Esophagus mucosa (tissue), 1 donor: ENCODE results near the gene CDH4. TPM values are rescaled to one million over a fixed set of nuclear protein-coding genes. Genes with fewer than 3 reads are reported as not detected.

Experiments
- ATAC-seq: fragments of 200-7000 bp; cut with Tn5 transposase; one replicate; pipeline ENCODE4 v1.9.1; 2020
- total RNA-seq: library from RNA; stranded (reverse); gene quantifications from one replicate; pipeline ENCODE4 v1.2.4, GENCODE V29; 2023
- donor health status: DM: yes; HTN: yes; CAD: no.

The CDH4 gene
- total RNA-seq, 1 donor from 2014 or later: not detected

GRCh38 chr20:61924211-61924857 lies 672.3 kb downstream of the CDH4 start:
- no peak for ATAC-seq

DNA sequence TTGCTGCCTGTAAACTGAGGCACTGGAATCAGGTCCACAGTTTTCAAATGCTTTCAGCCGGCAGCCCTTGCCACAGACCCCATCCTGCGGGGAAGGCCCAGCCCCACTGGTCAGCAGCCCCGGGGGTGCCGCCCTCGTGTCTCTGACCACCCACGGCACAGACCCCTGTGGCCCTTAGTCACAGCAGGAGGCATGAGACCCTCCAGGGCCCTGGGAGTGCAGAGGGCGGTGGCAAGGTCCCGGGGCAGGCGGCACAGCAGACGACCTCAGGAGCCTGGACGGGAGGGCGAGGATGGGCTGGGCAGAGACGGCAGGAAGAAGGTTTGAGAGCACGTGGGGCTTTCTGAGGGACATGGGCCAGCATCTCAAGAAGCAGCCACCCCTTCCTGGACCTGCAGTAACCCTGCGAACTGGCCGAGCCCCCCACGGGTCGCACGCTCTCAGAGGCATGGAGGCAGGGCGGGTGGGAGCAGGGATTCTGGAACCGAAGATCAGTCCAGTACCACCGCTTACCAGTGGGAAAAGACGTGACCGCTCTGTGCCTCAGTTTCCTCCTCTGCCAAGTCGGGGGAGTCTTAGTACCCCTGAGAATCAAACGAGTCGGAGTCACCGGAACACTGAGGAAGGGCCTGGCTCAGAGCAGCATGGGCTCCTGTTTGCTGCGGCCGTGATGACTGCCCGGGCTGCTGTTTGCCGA lies 672.9 kb downstream of the CDH4 start:
- no peak for ATAC-seq

DNA sequence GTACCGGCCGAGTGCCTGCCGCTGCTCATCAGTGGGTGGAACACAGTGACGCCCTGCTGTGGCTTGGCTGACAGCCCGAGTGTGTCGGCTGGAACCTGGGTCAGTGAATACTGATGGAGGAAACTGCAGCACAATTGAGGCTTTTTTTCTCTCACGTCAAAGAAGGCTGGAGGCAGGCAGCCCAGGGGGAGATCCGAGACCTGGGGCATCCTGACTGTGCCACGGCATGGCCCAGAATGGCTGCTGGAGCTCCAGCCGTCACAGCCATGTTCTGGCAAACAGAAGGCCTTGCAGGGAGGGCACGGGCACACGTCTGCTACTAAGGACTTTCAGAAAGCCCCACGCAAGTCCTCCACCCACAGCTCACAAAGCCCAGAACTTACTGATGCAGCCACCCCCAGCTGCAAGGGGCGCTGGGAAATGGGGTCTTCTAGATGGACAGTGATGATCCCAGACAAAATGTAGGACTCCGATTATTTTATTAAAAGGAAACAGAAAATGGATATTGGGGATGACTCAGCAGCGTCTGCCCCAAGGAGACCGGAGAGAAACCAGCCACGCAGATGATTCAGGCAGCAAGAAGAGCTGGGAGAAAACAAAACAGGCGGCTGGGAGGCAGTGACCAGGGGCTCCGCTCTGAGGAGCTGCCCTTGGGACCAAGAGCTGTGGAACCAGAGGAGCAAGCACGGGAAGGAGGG lies 673.6 kb downstream of the CDH4 start:
- peak; percentile 58 for ATAC-seq

- ATAC-seq: no peak
Observed at GRCh38 chr20:61926253-61926613, 674.2 kb downstream of the CDH4 start.

GRCh38 chr20:61926796-61927192 lies 674.7 kb downstream of the CDH4 start:
- ATAC-seq: no peak

- ATAC-seq: no peak
Observed at GRCh38 chr20:61927193-61927825, 675.2 kb downstream of the CDH4 start.

DNA sequence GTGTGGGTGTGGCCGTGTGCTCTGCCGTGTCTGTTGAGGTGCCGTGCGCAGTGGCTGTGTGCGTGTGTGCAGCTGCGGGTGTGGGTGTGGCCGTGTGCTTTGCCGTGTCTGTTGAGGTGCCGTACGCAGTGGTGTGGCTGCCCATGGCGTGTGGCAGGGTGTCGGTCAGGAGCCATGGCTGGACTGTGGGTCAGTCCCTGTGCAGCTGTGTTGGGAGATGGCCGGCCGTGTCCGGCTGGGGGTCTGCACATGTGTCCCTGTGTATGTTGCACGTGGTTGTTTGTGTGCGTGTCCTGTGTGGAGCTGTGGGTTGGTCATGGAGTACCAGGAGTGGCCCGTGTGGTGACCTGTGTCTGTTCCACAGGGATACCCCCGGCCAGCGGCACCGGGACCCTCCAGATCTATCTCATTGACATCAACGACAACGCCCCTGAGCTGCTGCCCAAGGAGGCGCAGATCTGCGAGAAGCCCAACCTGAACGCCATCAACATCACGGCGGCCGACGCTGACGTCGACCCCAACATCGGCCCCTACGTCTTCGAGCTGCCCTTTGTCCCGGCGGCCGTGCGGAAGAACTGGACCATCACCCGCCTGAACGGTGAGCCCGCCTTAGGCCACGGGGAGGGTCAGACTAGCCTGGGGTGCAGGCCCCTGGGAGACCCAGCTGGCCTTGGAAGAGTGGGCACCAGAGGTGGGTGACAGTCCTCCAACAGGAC lies 675.9 kb downstream of the CDH4 start:
- ATAC-seq: no peak

GRCh38 chr20:61929561-61929960 lies 677.5 kb downstream of the CDH4 start:
- no peak for ATAC-seq

DNA sequence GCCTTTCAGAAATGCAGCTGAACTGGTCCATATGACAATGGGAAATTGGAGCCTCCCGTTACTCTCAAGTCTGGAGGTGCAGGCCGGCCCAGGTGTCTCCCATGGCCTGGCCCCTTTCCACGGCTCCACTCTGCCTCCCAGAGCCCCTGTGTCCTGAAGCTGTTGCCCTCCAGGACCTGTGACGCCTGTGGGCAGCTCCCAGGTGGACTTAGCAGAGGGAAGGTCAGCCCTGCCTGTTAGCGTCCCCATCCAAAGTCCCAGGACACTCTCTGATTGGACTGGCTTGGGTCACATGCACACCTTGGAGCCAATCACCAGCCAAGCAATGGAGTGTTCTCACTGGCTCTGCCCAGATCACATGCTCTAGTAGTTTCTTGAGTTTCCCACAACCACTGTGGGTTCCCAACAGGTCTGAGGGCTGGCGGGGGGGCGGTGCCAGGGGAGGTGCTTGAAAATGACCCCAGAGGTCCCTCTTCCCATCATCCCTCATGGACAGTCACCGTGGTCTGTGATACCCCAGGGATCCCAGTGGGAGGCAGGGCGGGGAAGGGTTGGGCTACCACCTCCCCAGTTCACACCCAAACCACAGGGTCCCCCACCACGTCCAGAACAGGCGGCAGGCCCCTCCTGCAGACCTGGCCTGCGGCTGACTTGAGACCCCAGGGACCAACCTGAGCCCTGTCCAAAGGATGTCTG lies 678.1 kb downstream of the CDH4 start:
- no peak for ATAC-seq

DNA sequence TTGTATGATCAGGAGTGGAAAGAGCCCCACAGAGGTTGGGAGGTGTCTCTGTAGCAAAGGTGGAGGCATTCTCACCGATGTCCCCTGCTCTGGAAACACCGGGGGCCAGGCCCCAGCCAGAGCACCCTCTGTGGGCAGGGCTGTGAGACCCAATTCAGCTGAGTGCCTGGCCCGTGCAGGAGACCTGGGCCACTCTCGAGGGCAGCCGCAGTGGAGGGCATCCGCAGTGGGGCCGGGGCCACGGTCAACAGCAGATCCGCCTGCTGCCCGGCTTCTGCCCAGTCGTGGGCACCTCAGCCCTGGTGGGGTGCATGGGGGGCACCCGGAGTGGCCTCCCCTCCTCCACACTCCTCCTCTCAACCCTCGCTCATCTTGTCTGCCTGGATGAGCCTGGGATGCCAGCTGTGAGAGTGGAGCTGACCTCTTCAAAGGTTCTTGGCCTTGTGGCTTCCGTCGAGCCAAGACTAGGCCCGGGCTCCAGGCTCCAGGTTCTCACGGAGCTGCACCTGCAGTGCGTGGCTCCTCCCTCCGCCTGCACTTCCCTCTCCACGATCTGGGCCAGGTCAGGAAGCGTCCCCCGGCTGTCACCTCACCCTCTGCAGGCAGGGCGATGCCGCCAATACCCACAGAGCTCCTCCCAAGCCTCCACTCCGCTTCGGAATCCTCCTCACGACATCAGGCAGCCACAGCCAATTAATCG lies 678.9 kb downstream of the CDH4 start:
- ATAC-seq: no peak

DNA sequence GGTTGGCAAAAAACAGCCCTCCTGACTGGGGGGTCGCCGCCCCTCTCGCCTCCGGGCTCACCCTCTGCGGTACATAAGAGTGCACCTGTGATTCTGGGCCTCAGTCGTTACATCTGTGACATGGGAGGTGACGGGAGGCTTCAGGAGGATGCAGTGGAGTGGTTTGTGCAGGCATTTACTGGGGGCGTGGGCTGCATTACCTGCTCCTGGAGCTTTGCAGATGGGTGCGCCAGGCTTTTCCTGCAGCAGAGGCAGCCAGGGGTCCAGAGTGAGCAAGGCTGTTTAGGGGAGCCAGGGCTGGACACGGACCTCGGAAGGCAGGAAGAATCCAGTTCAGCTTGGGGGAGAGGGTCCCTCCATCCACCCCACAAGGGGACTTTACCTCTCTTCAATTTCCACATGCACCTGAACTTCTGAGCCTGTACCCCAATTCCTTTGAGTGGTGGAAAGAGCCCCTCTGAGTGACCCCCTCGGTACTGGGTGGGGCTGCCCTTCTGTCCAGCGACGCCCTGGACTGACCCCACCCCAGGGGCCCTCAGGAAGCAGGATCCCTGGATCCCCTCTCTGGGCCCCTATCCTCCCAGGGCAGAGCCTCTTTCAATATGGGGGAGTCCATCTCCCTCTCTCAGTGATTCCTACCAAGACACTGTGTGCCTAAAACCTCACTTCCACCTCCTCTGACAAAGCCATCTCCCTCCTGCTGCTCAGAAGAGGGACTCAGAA lies 679.6 kb downstream of the CDH4 start:
- ATAC-seq: no peak

DNA sequence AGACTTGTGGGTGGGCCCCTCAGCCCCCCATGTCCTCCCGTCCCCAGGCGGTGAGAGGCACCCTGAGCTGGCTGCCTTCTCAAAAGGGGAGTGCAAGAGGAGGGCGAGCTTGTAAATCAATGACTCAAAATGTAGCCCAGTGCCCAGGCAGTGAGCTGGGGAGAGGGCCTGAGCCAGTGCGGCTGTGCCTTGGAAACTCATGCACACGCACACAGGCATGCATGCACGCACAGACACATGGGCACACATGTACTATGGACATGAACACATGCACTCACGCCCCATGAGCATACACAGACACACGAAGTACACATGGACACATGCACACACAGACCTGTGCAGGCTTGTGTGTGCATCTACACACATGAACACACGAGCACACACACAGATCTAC lies 680.1 kb downstream of the CDH4 start:
- ATAC-seq: no peak

DNA sequence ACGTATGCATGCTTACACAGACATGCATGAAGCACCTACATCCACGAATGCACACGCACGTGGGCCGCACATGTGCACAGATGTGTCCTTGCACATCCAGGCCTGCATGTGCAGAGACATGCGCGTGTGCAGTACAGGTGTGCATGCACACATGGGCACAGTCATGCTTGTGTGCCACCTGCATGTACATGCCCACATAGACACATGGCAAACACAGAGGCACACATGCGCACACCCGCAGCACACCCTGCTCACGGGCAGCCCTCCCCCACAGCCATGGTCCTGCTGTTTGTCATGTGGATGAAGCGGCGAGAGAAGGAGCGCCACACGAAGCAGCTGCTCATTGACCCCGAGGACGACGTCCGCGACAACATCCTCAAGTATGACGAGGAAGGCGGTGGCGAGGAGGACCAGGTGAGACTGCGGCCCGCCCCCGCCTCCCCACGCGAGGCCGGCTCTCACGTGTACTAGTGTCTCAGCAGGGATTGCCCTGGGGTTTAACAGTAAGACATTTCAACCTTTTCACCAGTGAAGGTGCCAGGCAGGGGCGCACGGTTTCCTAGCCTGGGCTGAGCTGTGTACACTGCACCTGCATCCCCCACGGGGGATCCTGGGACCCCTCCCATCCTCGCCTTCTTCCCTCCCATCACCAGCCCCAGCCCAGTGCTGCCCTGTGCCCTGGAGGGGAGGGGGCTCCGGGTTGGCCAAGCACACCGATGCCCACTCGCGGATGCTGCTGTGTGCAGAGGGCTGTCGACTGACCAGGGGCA lies 680.8 kb downstream of the CDH4 start:
- ATAC-seq: no peak

DNA sequence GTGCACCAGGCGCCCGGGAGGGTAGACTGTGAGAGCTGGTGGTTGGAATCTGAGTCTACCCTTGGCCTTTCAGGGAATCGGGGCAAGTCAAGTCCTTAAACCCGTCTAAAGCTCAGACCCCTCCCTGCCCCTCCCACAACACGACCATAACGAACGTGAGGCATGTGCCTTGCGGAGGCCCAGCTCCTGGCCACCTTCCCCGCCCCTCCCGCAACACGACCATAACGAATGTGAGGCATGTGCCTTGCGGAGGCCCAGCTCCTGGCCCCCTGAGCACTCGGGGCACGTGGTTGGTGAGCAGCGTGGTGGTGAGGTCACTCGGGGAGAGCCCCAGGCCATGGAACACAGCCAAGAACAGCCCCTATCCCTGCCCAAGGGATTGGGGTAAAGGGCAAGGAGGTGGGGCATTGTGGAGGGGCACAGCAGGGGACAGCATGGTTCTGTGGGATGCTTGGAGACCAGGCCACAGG lies 681.5 kb downstream of the CDH4 start:
- ATAC-seq: no peak

DNA sequence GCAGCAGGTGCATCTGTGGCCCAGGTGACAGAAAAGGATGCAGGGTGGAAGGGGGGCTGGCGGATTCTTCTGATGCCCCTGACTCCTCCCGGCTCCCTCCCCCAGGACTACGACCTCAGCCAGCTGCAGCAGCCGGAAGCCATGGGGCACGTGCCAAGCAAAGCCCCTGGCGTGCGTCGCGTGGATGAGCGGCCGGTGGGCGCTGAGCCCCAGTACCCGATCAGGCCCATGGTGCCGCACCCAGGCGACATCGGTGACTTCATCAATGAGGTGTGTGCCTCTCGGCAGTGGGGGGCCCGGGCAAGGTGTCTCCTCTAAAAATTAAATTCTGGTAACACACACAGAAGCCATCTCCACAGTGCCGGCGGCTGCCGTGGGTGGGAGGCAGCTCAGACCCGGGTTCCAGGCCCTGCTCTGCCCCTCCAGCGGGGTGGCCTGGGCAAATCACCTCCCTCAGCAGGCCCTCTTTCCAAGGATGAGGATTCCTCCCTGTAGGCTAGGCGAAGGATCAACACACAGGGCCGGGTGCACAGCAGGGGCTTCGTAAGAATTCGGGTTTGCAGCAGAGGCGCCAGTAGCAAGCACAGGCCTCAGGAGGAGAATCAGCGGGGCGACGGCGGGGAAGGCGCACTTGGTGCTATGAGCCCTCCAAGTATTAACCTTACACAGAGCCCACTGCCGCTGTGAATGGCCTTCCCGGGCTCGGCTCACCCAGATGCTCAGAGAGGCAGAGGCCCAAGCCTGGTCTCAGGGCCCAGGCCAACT lies 682.1 kb downstream of the CDH4 start:
- no peak for ATAC-seq

- no peak for ATAC-seq
Observed at GRCh38 chr20:61934716-61935530, 682.9 kb downstream of the CDH4 start.

GRCh38 chr20:61935926-61936700 lies 684.1 kb downstream of the CDH4 start:
- ATAC-seq: no peak
